ENCODE results near the gene TNIP3.

- no peak for TF ChIP-seq POLR2AphosphoS5 (IDR thresholded peaks at IDR 0.05)
- no peak for TF ChIP-seq CTCF (IDR thresholded peaks at IDR 0.05)
- no peak for TF ChIP-seq EP300 (IDR thresholded peaks at IDR 0.05)
- no peak for TF ChIP-seq POLR2A (IDR thresholded peaks at IDR 0.05)
Observed at GRCh38 chr4:121122661-121123060, 41.5 kb downstream of the TNIP3 start.
